HG03432 (cell line): ENCODE data around the gene TEX264.

Experiments
- ATAC-seq: cut with Tn5 transposase; IDR thresholded peaks from one replicate; pipeline ENCODE4 v1.9.1; 2021; ENCODE audit warnings: mild to moderate bottlenecking, moderate library complexity; ENCODE audit not compliant: unreplicated experiment

TEX264 gene

DNA sequence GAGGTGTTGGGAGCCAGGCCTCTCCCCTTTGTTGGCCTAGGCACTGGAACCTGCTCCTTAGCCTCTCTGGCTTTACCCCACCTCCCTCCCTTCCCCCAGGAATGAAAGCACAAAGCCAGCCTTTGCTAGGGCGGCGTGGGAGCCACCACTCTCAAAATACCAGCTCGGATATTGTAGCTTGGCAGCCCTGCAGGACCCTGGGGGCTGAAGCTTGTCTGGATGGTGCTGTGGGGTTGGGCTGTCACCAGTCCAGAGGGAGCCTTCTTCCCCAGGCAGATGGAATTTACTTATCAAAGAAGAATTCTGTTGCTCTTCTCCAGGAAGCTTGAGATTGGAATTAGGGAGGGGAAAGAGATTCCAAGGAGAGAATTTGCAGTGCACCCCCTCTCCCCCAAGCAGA lies 20.9 kb downstream of the TEX264 start:
- no peak for ATAC-seq

DNA sequence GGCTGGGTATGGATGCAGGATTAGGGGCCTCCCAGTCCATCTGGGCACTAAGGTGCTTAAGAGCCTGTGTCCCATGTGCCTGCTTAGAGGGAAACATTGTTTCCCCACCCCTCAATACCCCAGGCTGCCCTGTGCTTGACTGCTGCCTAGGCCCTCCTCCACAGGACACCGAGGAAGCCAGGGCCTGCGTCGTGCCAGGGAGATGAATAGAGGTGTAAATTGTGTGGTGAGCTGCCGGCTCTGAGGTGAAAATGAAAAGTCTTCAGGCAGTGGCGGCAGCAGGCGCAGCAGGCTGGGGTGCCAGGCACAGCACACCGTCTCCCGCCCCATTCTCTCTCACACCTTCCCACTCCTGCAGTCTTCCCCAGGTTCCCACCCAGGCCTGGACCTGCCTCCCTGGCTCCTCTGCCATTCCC lies 21.9 kb downstream of the TEX264 start:
- ATAC-seq: no peak

DNA sequence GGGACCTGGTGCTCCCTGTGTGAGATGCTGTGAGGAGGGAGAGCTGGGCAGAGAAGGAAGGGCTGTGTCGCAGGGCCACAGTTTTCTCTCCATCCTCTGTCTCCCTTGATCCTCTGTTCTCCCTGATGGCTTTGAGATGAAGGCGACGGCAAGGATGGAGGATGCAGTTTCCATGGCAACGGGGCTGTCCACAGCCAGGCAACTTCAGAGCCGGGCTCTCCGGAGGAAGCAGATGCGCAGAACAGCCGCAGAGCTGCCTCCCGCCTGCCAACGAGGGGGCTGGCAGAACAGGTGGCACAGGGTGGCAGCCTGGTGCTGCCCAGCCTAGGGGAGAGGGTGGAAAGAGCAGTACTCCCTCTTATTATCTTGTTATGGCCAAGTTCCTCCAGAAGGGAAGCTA lies 25.9 kb downstream of the TEX264 start:
- no peak for ATAC-seq

DNA sequence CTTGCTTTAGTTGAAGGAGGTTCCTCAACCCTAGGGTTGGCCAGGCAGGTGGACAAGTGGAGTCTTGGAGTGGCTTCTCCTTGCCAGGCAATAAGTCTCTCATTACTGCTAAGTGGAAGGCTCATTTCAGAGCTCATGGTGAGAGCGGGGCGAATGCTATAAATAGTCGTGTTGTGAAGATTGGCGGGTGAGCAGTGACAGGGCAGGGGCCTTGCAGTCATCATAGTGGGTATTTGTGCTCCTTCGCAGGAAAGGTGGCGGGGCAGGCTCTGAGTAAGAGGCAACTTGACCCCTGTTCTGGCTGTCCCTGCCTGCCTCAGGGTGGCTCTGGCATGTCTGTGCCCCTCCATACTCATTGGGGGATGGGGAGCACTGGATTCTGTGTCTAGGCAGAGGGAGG lies 27.2 kb downstream of the TEX264 start:
- ATAC-seq: no peak

DNA sequence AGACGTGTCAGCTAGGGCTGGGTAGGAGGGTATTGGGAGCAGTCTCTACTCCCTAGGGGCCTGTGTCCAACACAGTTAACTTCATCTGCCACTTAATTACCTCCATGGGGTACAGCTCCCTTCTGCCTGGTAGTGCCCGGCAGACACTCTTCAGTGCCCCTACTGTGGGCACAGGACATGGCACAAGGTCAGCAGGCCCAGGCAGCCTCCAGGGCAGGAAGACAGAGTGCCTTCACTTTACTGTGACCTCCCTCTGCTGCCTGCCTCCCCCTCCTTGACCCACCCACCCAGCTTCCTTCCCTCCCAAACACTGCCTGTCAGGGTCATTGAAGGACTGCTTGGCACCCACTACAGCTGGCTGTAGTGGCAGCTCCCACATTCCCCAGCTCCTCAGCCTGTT lies 29.4 kb downstream of the TEX264 start:
- ATAC-seq: no peak

DNA sequence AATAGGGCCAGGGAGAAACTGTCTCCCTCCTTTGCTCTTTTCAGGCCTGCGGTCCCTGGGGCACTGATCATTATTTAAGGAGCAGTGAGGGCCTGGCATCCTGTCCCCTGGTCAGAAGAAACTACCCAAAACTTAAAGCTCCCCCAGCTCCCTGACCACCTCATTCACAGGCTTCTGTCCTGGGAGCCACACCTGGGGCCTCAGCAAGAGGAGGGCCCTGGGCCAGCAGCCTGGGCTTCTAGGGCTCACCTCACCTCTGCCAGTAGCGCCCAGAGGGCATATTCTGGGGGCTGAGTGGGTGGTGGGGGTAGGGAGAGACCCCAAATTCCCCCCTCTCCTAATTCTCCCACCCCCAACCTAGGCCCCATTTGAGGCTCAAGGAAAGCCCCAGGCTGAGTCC lies 31.1 kb downstream of the TEX264 start:
- no peak for ATAC-seq

DNA sequence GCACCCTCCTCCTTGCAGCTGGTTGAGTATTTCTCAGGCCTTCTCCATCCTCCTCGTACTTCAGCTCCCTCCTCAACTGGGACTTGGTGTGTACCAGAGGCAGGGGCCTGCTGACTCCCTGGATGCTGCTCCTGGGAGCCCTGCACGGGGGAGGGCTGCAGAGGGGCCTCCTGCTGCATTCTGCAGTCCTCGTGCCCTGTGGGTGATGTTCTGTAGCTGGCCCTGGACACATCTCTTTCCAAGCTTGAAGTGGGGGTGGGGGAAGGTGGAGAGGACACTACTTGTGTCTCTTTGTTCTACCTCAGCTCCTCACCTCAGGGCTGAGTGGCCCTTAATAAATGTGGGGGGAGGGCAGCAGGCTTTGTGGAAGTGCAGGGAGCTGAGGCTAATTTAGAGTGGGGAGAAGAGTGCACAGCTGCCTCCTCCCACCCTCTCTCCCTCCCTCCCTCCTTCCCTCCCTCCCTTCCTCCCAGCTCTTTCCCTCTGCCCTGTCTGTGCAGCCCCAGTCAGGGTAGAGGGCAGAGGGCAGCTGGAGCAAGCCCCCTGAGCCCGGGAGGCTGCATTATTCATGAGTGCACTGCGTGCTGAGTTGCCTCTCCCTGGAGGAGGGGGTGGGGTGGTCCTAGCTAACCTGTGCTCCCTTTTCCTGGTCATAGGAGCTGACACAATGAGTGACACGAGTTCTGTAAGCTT lies 32.2 kb downstream of the TEX264 start:
- no peak for ATAC-seq

DNA sequence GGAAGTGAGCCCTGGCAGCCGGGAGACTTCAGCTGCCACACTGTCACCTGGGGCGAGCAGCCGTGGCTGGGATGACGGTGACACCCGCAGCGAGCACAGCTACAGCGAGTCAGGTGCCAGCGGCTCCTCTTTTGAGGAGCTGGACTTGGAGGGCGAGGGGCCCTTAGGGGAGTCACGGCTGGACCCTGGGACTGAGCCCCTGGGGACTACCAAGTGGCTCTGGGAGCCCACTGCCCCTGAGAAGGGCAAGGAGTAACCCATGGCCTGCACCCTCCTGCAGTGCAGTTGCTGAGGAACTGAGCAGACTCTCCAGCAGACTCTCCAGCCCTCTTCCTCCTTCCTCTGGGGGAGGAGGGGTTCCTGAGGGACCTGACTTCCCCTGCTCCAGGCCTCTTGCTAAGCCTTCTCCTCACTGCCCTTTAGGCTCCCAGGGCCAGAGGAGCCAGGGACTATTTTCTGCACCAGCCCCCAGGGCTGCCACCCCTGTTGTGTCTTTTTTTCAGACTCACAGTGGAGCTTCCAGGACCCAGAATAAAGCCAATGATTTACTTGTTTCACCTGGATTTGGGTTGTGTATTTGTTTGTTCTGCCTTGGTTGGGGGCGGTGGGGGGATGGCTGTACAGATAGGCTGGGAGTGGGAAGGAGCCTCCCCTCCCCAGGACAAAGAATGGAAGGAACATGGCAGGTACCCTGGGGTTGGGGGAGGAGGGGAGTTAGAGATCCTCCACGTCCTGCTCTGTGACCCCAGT lies 32.9 kb downstream of the TEX264 start:
- no peak for ATAC-seq

DNA sequence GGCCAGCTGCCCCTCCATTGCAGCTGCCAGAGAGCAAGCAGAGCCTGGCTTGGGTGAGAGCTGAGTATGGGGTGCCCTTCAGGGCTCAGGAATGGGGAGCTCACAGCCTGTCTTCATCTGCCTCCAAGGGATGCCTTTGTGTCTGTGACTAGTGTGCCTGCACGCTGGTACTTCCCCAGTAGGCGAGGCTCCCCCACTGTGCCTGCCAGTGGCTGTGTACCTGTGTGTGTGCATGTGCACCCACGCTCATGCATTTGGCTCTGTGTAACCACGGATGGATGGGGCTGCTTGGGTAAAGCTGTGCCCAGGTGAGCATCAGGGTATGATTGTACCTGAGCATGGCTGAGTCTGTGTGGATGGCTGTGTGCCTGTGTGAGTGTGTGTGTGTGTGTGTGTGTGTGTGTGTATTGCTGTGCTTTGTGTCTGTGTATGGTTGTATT lies 33.5 kb downstream of the TEX264 start:
- ATAC-seq: no peak

DNA sequence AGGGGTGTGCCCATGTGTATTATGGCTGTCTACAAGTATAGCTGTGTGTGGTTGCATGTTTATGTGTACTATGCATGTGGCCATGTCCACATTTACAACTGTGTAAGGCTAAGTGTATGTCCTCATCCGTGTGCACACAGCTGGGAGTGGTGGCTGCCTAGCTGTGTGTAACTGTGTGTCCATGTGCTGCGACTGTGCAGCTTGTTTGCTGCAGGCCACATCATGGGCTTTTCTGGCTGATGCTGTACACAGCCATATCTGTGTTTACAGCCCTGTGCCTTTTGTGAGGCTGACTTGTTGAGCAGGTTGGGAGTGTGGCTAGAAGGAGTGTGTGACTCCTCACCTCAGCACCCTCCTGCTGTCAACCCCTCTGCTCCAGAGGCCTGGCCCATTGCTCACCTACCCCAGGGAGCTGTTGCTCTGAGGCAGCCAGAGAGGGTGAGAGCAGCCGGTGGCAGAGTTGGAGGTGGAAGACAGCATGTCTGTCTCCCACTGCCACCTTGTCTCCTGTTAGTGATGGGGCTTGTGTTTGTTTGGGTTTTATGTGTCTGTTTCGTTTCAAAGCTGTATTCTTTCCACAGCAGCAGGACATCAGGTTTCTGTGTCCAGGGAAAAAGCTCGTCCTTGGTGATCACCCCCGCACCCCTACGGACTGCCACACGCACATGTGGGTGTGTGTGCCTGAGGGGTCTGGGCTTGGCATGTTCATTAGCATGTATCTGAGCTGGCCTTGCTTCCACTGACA lies 34.4 kb downstream of the TEX264 start:
- ATAC-seq: no peak

DNA sequence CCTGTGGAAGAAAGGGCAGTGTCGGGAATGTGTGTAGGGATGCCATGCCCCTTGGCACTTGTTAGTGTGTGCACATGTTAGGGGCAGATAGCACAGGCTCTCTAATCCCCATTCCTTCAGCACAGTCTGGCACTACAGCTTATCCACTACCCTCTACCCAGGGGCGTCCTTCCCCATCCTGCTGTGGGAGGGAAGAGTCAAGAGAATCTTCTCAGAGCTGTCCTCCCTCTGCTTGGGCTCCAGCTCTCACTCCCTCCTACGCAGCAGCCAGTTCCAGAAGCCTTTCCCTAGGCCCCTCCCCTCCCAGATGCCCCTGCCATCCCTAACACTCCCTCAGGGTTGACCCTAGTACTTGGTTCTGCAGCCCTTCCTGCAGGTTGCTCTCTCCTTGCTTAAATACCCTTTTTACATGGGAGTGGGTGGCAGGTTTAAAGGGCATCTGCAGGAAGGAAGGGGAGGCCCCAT lies 35.0 kb downstream of the TEX264 start:
- ATAC-seq: no peak

DNA sequence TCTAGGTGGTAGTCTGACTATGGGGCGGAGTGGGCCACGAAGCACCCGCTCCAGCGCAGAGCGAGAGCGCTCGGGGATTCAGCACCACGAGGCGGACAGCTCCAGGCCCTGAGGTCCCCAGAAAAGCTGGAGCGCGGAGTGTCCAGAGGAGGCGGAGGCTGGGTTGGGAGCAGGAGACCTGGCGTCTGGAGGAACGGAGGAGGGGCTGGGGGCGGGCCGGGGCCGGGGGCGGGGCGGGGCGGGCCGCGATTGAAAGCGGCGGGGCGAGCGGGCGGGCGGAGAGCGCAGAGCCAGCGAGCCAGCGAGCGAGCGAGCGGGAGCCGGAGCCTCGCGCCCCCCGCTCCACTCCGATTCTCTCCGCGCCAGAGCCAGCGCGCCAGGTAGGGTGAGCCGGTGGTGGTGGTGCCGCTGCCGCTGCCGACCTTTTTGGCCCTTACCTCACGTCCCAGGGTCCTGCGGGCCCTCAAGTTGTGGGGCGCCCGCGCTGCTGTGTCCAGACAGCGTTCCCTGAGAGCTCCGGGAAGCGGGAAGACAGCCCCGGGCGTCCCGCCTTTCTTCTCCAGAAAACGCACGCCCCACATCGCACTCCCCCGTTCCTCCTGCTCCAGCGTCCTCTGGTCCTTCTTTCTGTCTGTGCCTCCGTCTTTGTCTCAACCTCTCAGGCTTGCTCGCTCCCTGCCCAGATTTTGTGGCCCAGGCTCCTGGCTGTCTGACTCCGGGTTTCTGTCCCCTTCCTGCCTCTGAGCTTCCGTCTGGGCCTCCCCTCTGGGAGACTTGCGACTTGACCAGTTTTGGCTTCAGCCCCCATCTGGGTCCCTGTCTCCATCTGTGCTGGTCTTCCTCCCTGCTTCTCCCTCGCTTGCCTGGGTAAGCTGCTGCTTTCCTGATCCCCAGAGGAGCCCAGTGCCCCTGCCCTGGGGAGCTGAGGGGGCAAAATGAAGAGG lies 36.0 kb downstream of the TEX264 start, which contains the start of gene GRM2:
TSS of gene GRM2 (plus strand) at position 281 of the 944 bp plus-strand sequence. CDS start 1,916 bp downstream, outside the sequence.
- ATAC-seq: no peak

DNA sequence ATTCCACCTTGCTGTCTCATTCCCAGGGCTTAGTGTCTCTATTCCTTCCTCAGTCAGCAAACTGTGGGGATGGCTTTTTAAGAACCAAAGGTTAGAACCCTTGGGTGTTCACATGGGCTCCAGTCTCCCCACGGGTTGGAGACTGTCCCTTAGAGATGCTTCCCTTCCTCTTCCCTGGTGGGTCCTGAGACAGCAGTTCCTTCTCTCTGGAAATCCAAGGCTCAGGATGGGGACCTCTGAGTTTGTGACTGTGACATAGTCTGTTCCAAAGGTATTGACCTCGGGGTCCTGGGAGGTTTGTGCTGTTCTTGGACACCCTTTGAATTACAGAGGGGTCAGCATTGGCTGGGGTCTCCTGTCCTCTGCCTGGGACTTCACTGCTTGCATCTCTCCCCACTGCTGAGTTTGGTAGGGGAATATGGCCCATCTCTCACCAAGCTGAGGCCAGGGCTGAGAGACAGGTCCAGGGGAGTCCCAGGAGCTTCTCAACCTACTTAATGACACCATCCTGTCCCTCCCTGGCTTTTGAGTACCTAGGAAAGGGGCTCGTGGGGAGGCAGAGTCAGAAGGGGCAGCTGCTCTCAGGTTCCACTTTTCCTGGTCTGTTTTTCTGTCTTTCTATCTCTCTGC lies 37.3 kb downstream of the TEX264 start:
- no peak for ATAC-seq

DNA sequence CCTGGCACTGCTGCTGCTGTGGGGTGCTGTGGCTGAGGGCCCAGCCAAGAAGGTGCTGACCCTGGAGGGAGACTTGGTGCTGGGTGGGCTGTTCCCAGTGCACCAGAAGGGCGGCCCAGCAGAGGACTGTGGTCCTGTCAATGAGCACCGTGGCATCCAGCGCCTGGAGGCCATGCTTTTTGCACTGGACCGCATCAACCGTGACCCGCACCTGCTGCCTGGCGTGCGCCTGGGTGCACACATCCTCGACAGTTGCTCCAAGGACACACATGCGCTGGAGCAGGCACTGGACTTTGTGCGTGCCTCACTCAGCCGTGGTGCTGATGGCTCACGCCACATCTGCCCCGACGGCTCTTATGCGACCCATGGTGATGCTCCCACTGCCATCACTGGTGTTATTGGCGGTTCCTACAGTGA lies 38.0 kb downstream of the TEX264 start:
- ATAC-seq: no peak

DNA sequence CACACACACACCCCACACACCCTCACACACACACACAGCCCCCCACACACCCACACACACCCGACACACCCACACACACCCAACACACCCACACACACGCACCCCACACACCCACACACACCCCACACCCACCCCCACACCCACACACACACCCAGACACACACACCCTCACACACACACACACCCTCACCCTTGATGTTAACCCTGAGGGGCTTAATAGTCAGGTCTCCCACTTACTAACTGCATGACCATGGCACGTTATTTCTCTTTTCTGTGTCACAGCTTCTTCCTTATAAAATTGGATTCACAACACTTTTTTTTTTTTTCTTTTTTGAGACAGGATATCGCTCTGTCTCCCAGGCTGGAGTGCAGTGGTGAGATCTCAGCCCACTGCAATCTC lies 38.6 kb downstream of the TEX264 start:
- no peak for ATAC-seq

DNA sequence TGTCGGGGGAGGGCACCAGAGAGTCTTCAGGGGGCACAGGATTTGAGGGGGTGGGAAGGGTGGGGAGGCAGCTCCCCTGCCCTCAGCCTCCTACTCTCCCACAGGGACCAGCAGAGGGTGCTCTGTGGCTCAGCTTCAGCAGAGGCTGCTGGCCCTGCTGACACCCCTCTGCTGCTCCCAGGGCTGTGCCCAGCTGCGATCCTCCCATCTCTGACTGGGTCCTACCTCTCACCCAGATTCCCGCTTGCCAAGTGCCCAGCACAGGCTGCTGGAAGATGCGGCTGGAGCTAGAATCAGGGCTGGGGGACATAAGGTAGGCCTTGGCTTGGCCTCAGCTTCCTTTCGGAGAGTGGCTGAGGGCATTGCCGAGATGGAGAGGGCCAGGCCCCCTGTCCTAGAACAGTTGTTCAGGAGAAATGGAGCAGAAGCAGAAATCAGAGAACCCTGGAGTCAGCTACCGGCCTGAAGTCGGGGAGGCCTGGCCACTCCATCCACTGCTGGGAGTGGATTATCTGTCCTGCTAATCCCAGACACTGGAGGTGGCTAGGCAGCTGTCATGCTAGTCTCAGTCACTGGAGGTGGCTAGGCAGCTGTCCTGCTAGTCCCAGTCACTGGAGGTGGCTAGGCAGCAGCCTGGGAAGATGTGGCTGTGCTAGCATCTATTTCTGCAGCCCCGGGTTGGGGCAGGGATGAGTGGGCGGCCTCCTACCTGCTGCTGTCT lies 39.7 kb downstream of the TEX264 start:
- ATAC-seq: no peak

DNA sequence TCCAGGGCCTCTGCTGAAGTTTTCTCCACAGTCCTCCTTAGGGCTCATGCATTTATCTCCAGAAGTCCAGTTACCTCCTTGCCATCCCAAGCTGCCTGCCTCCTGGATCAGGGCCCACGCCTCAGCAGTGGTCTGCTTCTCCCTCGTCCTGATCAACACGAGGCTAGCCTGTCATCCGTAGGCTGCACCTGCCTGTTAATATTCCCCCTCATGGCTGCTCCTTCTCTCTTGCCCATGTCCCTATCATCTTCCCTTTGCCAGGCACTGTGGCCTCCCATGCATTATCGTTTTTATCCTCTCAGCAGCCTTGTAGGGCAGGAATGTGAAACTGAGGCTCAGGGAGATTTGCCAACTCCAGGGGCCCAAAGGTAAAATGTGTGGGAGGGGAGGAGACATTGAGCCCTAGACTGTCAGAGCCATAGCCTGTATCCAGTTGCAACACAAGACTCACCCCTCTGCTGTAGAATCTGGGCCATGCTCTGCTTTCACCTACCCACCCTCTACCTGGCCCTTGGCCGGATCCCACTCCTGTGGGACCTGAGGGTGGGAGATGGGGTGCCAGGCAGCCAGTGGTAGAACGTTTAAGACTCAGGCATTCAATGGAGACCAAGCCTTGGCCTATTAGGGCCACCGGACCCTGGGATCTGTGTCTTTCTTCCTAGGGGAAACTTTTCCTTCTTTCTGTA lies 40.4 kb downstream of the TEX264 start:
- ATAC-seq: no peak

DNA sequence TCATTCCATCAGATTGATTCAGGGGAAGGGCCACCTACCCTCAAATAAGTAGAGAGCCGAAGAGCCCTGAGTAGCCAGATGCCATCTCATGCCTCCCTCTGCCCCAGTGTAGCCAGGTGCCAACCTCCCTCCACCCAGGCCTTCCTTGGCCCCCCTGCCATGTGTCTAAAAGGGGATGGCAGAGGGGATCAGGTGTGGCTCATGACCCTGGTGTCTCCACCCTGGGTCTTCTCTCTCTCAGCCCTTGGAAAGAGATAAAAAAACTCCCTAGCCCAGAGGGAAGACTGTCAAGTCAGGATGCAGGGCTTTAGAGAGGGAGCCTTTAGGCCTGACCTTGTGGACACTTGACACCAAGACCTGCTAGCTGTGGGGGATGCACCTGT lies 41.0 kb downstream of the TEX264 start:
- no peak for ATAC-seq

DNA sequence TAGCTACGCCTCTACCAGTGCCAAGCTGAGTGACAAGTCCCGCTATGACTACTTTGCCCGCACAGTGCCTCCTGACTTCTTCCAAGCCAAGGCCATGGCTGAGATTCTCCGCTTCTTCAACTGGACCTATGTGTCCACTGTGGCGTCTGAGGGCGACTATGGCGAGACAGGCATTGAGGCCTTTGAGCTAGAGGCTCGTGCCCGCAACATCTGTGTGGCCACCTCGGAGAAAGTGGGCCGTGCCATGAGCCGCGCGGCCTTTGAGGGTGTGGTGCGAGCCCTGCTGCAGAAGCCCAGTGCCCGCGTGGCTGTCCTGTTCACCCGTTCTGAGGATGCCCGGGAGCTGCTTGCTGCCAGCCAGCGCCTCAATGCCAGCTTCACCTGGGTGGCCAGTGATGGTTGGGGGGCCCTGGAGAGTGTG lies 41.5 kb downstream of the TEX264 start:
- ATAC-seq: no peak
